ENCODE data around the gene IFT74.

Gene IFT74

GRCh38 chr9:26973989-26974388 is 17.8 kb downstream of the IFT74 start:
- in situ Hi-C loops (cut with MboI; ENCODE audit: low sequenced_read_pairs): no loop called here

- in situ Hi-C loops (cut with MboI; ENCODE audit: low sequenced_read_pairs): no loop called here
These were observed 18.7 kb downstream of the IFT74 start for GRCh38 chr9:26974927-26975326.

GRCh38 chr9:26975728-26976707 is 19.8 kb downstream of the IFT74 start:
- in situ Hi-C loops (cut with MboI; ENCODE audit: low sequenced_read_pairs): no loop called here

- in situ Hi-C loops (cut with MboI; ENCODE audit: low sequenced_read_pairs): no loop called here
These were observed 27.1 kb downstream of the IFT74 start for GRCh38 chr9:26983340-26983739.

GRCh38 chr9:26995810-26996209 is 39.6 kb downstream of the IFT74 start:
- in situ Hi-C loops (cut with MboI; ENCODE audit: low sequenced_read_pairs): no loop called here

- in situ Hi-C loops (cut with MboI; ENCODE audit: low sequenced_read_pairs): no loop called here
These were observed 47.3 kb downstream of the IFT74 start for GRCh38 chr9:27003426-27004077.

GRCh38 chr9:27005491-27005890 is 49.3 kb downstream of the IFT74 start, which contains the start of gene LRRC19:
TSS of gene LRRC19 (minus strand) at chr9:27005672. CDS start at chr9:26999694, 5,978 bp downstream.
- in situ Hi-C loops (cut with MboI; ENCODE audit: low sequenced_read_pairs): no loop called here

- in situ Hi-C loops (cut with MboI; ENCODE audit: low sequenced_read_pairs): no loop called here
These were observed 63.4 kb downstream of the IFT74 start for GRCh38 chr9:27019589-27019988.

- in situ Hi-C loops (cut with MboI; ENCODE audit: low sequenced_read_pairs): no loop called here
These were observed 66.7 kb downstream of the IFT74 start for GRCh38 chr9:27022920-27023319.

GRCh38 chr9:27029186-27029585 is 73.0 kb downstream of the IFT74 start:
- in situ Hi-C loops (cut with MboI; ENCODE audit: low sequenced_read_pairs): no loop called here

GRCh38 chr9:27033815-27034403 is 77.7 kb downstream of the IFT74 start:
- in situ Hi-C loops (cut with MboI; ENCODE audit: low sequenced_read_pairs): no loop called here

- in situ Hi-C loops (cut with MboI; ENCODE audit: low sequenced_read_pairs): no loop called here
These were observed 81.3 kb downstream of the IFT74 start for GRCh38 chr9:27037499-27037898.

GRCh38 chr9:27041746-27042145 is 85.5 kb downstream of the IFT74 start:
- in situ Hi-C loops (cut with MboI; ENCODE audit: low sequenced_read_pairs): no loop called here

GRCh38 chr9:27042476-27042875 is 86.3 kb downstream of the IFT74 start:
- in situ Hi-C loops (cut with MboI; ENCODE audit: low sequenced_read_pairs): no loop called here

GRCh38 chr9:27043176-27043575 is 87.0 kb downstream of the IFT74 start:
- in situ Hi-C loops (cut with MboI; ENCODE audit: low sequenced_read_pairs): no loop called here

GRCh38 chr9:27047136-27047535 is 90.9 kb downstream of the IFT74 start:
- in situ Hi-C loops (cut with MboI; ENCODE audit: low sequenced_read_pairs): no loop called here

- in situ Hi-C loops (cut with MboI; ENCODE audit: low sequenced_read_pairs): no loop called here
These were observed 97.3 kb downstream of the IFT74 start for GRCh38 chr9:27053369-27054022.

- in situ Hi-C loops (cut with MboI; ENCODE audit: low sequenced_read_pairs): no loop called here
These were observed 97.9 kb downstream of the IFT74 start for GRCh38 chr9:27054125-27054524.

- in situ Hi-C loops (cut with MboI; ENCODE audit: low sequenced_read_pairs): no loop called here
These were observed 98.6 kb downstream of the IFT74 start for GRCh38 chr9:27054841-27055240.

GRCh38 chr9:27059412-27059811 is 103.2 kb downstream of the IFT74 start:
- in situ Hi-C loops (cut with MboI; ENCODE audit: low sequenced_read_pairs): no loop called here

- in situ Hi-C loops (cut with MboI; ENCODE audit: low sequenced_read_pairs): no loop called here
These were observed 103.7 kb downstream of the IFT74 start for GRCh38 chr9:27059907-27060306.
